GM21526 (cell line): ENCODE results near the gene NR6A1.

Source experiments
- ATAC-seq: cut with Tn5 transposase; IDR thresholded peaks from one replicate; pipeline ENCODE4 v1.9.1; 2021; ENCODE audit warnings: moderate library complexity; ENCODE audit not compliant: unreplicated experiment, low FRiP score

The NR6A1 gene

DNA sequence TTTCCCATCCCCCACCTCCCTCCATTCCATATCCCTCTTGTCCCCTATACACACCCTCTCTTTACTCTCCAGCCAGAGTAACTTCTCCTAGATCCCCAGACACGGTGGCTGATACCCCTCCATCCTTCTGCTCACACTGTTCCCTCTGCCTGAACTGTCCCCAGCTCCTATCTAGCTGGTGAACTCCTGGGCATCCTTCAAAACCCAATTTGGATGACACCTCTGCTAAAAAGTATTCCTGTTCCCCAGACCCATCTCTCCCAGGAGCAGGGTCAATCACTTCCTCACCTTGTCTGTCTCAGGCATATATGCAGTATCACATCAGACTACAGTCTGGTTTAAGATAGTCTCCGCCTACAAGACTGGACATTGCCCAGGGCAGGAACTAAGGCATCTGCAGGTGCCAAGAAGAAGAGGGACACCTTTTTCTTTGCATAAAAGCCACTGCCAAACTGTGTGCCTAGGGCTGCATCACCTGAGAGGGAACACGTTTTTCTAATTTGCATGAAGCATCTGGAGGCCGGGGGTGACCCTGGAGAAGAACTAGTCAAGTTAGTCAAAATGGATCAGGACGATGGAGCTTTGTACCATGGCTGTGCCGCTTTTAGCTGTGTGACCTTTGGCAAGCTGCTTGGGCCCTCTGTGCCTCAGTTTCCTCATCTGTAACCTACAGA is 291.0 kb downstream of the NR6A1 start:
- no peak for ATAC-seq

GRCh38 chr9:124479371-124479770 is 291.7 kb downstream of the NR6A1 start:
- ATAC-seq: no peak

DNA sequence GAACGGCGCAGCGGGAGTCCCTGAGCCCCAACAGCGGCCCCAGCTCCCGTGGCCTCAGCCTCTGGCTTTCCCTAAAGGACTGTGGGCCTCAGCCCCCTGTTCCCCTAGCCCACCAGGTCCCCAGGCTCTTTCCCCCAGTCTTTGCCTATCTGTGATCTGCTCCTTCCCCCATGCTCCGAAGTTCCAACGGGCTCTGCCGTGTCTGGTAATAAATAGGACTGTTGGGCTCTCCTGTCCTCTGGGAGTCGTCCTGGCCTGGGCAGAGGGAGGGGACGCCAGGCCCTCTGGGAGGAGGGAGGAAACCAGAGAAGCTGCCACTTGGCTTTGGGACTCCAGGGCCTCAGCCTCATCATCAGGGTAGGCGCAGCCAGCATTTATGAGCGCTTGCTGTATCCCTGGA is 292.8 kb downstream of the NR6A1 start:
- no peak for ATAC-seq

GRCh38 chr9:124477648-124478285 is 293.3 kb downstream of the NR6A1 start:
- ATAC-seq: no peak

DNA sequence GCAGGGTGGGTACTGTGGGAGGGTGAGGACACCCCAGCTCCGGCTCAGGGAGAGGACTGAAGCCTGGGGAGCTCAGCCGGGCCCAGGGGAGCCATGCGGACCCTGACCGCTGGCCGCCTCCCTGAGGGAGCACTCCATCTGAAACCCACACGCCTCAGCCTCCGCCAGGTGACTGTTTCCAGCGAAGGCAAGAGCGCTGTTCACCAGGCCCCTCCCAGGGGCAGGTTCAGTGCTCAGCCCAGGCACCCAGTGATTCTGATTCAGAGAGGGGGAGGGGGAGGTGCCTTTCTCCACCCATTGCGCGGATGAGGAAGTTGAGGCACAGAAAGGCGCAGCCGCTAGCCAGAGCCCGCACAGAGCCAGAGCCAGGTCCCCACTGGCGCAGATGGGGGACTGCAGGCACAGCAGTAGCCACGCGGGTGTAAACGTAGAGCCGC is 293.9 kb downstream of the NR6A1 start:
- no peak for ATAC-seq

- no peak for ATAC-seq
Measured at GRCh38 chr9:124475868-124476690, 295.0 kb downstream of the NR6A1 start.

GRCh38 chr9:124475158-124475867 is 295.8 kb downstream of the NR6A1 start:
- ATAC-seq: no peak

- no peak for ATAC-seq
Measured at GRCh38 chr9:124474151-124474550, 297.0 kb downstream of the NR6A1 start.

- no peak for ATAC-seq
Measured at GRCh38 chr9:124473310-124473709, 297.8 kb downstream of the NR6A1 start.

DNA sequence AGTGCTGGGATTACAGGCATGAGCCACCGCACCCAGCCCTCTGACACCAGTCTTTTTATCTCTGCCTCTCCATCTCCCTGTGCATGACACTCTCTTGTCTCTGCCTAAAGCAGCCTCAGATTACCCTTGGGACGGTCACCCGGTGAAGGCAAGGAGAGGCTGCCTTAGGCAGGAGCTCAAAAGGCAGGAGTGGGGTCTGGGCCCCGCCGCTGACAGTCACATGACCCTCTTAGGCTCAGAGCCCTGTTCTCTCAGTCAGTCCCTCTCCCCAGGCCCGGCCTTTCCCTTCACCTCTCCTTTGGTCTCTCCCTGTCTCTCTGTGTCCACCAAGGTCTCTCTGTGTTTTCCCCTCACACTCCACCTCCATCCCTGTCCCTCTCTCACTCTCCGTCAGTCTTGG is 298.3 kb downstream of the NR6A1 start:
- ATAC-seq: no peak

DNA sequence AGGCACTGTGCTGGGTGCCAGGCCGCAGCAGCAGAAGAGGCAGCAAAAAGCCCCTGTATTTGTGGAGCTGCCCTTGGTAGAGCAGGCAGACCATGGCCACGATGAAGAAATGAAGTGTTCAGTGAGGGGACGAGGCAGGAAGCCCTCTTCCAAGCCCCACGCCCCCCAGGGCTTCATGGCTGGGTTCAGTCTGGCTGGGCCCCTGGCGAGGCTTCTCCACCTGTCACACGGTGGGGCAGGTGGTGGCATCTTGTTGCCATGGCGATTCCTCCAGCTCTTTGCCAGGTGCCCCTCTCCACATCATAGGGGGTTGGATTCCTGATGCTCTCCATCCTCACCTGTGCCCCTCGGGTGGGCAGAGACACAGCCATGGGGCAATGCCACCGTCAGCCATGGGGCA is 299.4 kb downstream of the NR6A1 start:
- no peak for ATAC-seq

DNA sequence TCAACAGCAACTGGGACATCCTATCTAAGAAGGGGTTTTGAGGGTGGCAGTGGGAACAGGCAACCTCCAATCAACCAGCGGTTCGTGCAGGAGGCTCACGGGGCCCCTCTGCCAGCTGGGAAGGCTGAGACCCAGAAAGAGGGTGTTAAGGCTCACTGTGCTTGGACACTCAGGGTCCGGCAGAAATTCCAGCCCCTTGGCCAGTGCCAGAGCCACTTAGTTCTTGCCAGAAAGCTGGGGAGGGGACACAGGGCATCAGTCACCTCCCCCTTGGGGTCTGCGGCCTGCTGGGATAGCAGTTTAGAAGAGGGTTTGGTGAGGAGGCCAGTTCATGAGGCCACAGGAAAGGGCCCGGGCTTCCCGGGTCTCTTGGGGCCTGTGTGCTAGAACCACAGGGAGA is 300.4 kb downstream of the NR6A1 start:
- no peak for ATAC-seq

GRCh38 chr9:124470306-124470705 is 300.8 kb downstream of the NR6A1 start:
- ATAC-seq: no peak

GRCh38 chr9:124469011-124469832 is 301.9 kb downstream of the NR6A1 start:
- no peak for ATAC-seq

DNA sequence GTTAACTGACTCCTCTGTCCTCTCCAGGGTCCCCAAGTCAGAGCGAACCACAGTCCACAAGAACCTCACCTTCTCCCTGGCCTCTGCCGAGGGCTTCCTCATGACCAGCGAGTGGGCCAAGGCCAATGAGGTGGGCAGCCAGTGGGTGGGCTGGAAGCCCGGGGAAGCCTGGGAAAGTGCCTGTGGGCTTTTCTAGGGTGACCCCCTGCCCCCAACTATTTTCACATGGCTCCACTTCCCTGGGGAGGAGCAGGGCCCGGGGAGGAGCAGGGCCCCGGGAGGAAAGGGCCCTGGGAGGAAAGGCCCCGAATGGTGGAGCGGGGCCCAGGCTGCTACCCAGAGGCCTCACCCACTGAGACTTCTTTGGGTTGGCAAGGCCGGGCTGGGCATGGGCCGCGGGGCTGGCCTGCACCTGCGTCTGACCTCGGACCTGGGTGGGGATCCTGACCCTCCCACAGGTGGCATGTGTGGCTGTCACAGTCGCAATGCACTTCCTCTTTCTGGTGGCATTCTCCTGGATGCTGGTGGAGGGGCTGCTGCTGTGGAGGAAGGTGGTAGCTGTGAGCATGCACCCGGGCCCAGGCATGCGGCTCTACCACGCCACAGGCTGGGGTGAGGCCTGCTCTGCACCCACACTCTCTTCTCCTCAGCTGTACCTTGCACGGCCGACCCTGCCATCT is 302.9 kb downstream of the NR6A1 start:
- ATAC-seq: no peak

- no peak for ATAC-seq
Measured at GRCh38 chr9:124467410-124468060, 303.6 kb downstream of the NR6A1 start.
